Endothelial cell of umbilical vein (primary cell): ENCODE data around the gene CYTH2. TPM values are rescaled to one million over a fixed set of nuclear protein-coding genes. Genes with fewer than 3 reads are reported as not detected.

Experiments used
- BruUV-seq: library from RNA; stranded (reverse); fragments of 400-500 nt; replicated peaks from 2 replicates; lab custom pipeline; 2021; lab: Mats Ljungman, UMichigan
- CTCF ChIA-PET: fragments of 300-600, 350-600 bp; sonication (Branson Sonifier 250); formaldehyde crosslinking; loops from one replicate; lab custom pipeline; 2021; ENCODE audit warnings: antibody characterized with exemption, inconsistent platforms; lab: Charles Lee
- POLR2A ChIA-PET: fragments of 300-600, 350-600 bp; sonication (Branson Sonifier 250); formaldehyde crosslinking; loops from one replicate; lab custom pipeline; 2021; ENCODE audit warnings: antibody characterized with exemption, inconsistent platforms; lab: Charles Lee
- DNase-seq: peaks from one replicate; pipeline ENCODE4 v3.0.0-alpha.2; 2011; ENCODE audit warnings: low read depth, low spot score
- FAIRE-seq: peaks from 2 replicates; lab custom pipeline; 2011; peaks lifted over from hg19 to GRCh38; lab: Jason Lieb, UNC
- H2AFZ ChIP-seq: 2 replicates; pipeline ENCODE4 v1.6.0; 2012; ENCODE audit warnings: low read depth, low read length, control low read depth, inconsistent platforms
- H3K27ac ChIP-seq: 2 replicates; pipeline ENCODE4 v1.5.1; 2011; ENCODE audit warnings: low read depth, mild to moderate bottlenecking, control low read depth, low read length, moderate library complexity; ENCODE audit not compliant: insufficient read depth
- H3K27me3 ChIP-seq, 2 experiments: 2 replicates each; pipeline versions ENCODE4 v1.6.0 to v1.6.1; 2011; ENCODE audit warnings: low read length in 2 of 2, mixed read lengths in 1 of 2; ENCODE audit not compliant: control insufficient read depth in 2 of 2, insufficient read depth in 2 of 2
- H3K36me3 ChIP-seq, 2 experiments: 2 replicates in 1 of 2; 3 replicates in 1 of 2; pipeline ENCODE4 v1.5.1; 2011; ENCODE audit warnings: low read length in 2 of 2, mild to moderate bottlenecking in 1 of 2, moderate library complexity in 1 of 2; ENCODE audit not compliant: control insufficient read depth in 2 of 2, insufficient read depth in 2 of 2; ENCODE audit errors: extremely low read depth in 1 of 2
- H3K4me1 ChIP-seq: 3 replicates; pipeline ENCODE4 v1.5.1; 2011; ENCODE audit warnings: mild to moderate bottlenecking, low read length; ENCODE audit not compliant: control insufficient read depth, insufficient read depth; ENCODE audit errors: extremely low read depth
- H3K4me2 ChIP-seq: 2 replicates; pipeline ENCODE4 v1.6.1; 2011; ENCODE audit warnings: low read length, control low read depth, mixed read lengths; ENCODE audit not compliant: insufficient read depth
- H3K4me3 ChIP-seq, 3 experiments: fragments of 200-600 bp in 1 of 3; sonication (generic), shearing (Covaris generic) in 1 of 3; replicated peaks in 1 of 3; 2 replicates each; pipeline ENCODE4 v1.5.1; 2011 to 2016; ENCODE audit warnings: control low read depth in 3 of 3, low read length in 3 of 3, mild to moderate bottlenecking in 2 of 3, inconsistent platforms in 1 of 3, low read depth in 1 of 3, moderate library complexity in 1 of 3; ENCODE audit not compliant: insufficient read depth in 1 of 3
- H3K79me2 ChIP-seq: 2 replicates; pipeline ENCODE4 v1.6.0; 2012; ENCODE audit warnings: low read length, inconsistent platforms; ENCODE audit not compliant: control insufficient read depth, insufficient read depth
- H3K9ac ChIP-seq: replicated peaks from 2 replicates; pipeline ENCODE3; 2011; ENCODE audit warnings: low read length, control low read depth; ENCODE audit not compliant: insufficient read depth; ENCODE audit errors: extremely low read depth
- H3K9me1 ChIP-seq: replicated peaks from 3 replicates; pipeline ENCODE4 v1.6.0; 2011; ENCODE audit warnings: mild to moderate bottlenecking, low read length; ENCODE audit not compliant: control insufficient read depth, insufficient read depth; ENCODE audit errors: extremely low read depth
- H3K9me3 ChIP-seq: replicated peaks from 2 replicates; pipeline ENCODE4 v1.5.1; 2012; ENCODE audit warnings: low read length, inconsistent platforms; ENCODE audit not compliant: control insufficient read depth, insufficient read depth
- H4K20me1 ChIP-seq: replicated peaks from 2 replicates; pipeline ENCODE3; 2011; ENCODE audit warnings: mild to moderate bottlenecking, low read length; ENCODE audit not compliant: control insufficient read depth, insufficient read depth; ENCODE audit errors: extremely low read depth
- EZH2 ChIP-seq: IDR thresholded peaks from 2 replicates; pipeline ENCODE4 v1.6.1; 2012; ENCODE audit warnings: borderline replicate concordance, low read depth, mild to moderate bottlenecking, moderate library complexity, low read length, inconsistent platforms; ENCODE audit not compliant: severe bottlenecking
- FOS ChIP-seq: IDR thresholded peaks from 2 replicates; pipeline ENCODE4 v1.6.1; 2011; ENCODE audit warnings: mild to moderate bottlenecking, low read length, moderate library complexity, borderline replicate concordance; ENCODE audit not compliant: insufficient read depth
- JUN ChIP-seq: IDR thresholded peaks from 2 replicates; pipeline ENCODE4 v1.6.1; 2011; ENCODE audit warnings: borderline replicate concordance, low read depth; ENCODE audit not compliant: insufficient read length, insufficient read depth
- MYC ChIP-seq: IDR thresholded peaks from one replicate; pipeline ENCODE4 v1.6.1; 2011; ENCODE audit warnings: mild to moderate bottlenecking, low read depth, low read length
- POLR2AphosphoS5 ChIP-seq: IDR thresholded peaks from 2 replicates; pipeline ENCODE4 v1.6.1; 2012; ENCODE audit warnings: low read depth, mild to moderate bottlenecking, control low read depth, low read length, moderate library complexity; ENCODE audit not compliant: insufficient read depth
- dilution Hi-C: fragments of 300-500 bp; cut with MboI; formaldehyde crosslinking; loops from one replicate; pipeline ENCODE4 v1.15.0; 2019; ENCODE audit warnings: low sequenced_read_pairs; ENCODE audit not compliant: extremely low pct_ligation_motif_present
- intact Hi-C: fragments of 100-400 bp; cut with micrococcal nuclease; formaldehyde crosslinking; loops from one replicate; pipeline ENCODE4 v1.10.0; 2022
- polyA plus RNA-seq, 4 experiments: library from polyadenylated mRNA; depleted of rRNA in 3 of 4; stranded (reverse) in 3 of 4; unstranded in 1 of 4; fragments of >200 nt; gene quantifications; 2 replicates each; pipeline versions ENCODE4 v1.2.1 to v1.2.3, GENCODE V29; 2011 to 2012; ENCODE audit warnings: missing spikeins in 1 of 4
- total RNA-seq: library from RNA; stranded (reverse); gene quantifications from 2 replicates; pipeline ENCODE4 v1.2.3, GENCODE V29; 2021

CYTH2 gene
- total and polyA plus RNA-seq, 2 donors (not counting 3 experiments of a cell fraction or from before 2014, with no cell fraction given) = 98.4 to 119 TPM

- H3K4me3 ChIP-seq = no peak overlapping the region
- H3K79me2 ChIP-seq = peaks cover 7% of the 10 kb centered on the region
- H3K36me3 ChIP-seq = peaks cover 4 to 43% of the 10 kb centered on the region in 2 experiments
- no peak overlapping the region for H3K27ac ChIP-seq
- H3K9me1 ChIP-seq = no peaks in the 10 kb centered on the region
- ChIA-PET CTCF (interaction anchor here (1.0 to 1.4 kb wide), 3 partner anchors 61 to 138 kb away, joined by 3 to 5 read pairs (median 3); partner anchors contain the start of gene KDELR1), POLR2A (no interaction called here)
- TF ChIP-seq FOS (no peak), MYC (no peak), JUN (no peak)
- H3K4me2 ChIP-seq = no peak overlapping the region
- H2AFZ ChIP-seq = no peak overlapping the region
- no peaks in the 10 kb centered on the region for H3K4me1 ChIP-seq
- intact Hi-C loops (no loop called here), dilution Hi-C loops (no loop called here)
- no peak overlapping the region for H3K9ac ChIP-seq
- H3K27me3 ChIP-seq = no peaks in the 10 kb centered on the region
- H3K9me3 ChIP-seq = no peaks in the 10 kb centered on the region
- no peaks in the 10 kb centered on the region for H4K20me1 ChIP-seq
- BruUV-seq = no TSS peak
- no peak for DNase-seq
- no peak for FAIRE-seq
These were observed 16.6 kb upstream of the CYTH2 start for GRCh38 chr19:48452289-48453190.

- no peak overlapping the region for H3K9ac ChIP-seq
- H3K79me2 ChIP-seq = peaks cover 6% of the 10 kb centered on the region
- FAIRE-seq (no peak), DNase-seq (no peak)
- no peak overlapping the region for H3K4me2 ChIP-seq
- no peak overlapping the region for H3K4me3 ChIP-seq
- intact Hi-C loops = no loop called here
- no peak overlapping the region for H3K27ac ChIP-seq
- TF ChIP-seq JUN = no peak
- no peak for TF ChIP-seq POLR2AphosphoS5
- no peak for TF ChIP-seq EZH2
- ChIA-PET CTCF (no interaction called here), POLR2A (no interaction called here)
- H3K9me3 ChIP-seq = no peaks in the 10 kb centered on the region
- peaks cover 4 to 36% of the 10 kb centered on the region in 2 experiments for H3K36me3 ChIP-seq
- no peak overlapping the region for H2AFZ ChIP-seq
- dilution Hi-C loops = no loop called here
- no TSS peak for BruUV-seq
- H4K20me1 ChIP-seq = no peaks in the 10 kb centered on the region
- no peaks in the 10 kb centered on the region for H3K27me3 ChIP-seq
- H3K4me1 ChIP-seq = no peaks in the 10 kb centered on the region
- H3K9me1 ChIP-seq = no peaks in the 10 kb centered on the region
These were observed 14.9 kb upstream of the CYTH2 start for GRCh38 chr19:48454150-48454730.
